PC-3 (cell line): ENCODE data around the gene LTB.

ENCODE experiments used
- EZH2phosphoT487 ChIP-seq: fragments of 300-600 bp; sonication (generic); IDR thresholded peaks from 2 replicates; pipeline ENCODE4 v1.6.1; 2018; ENCODE audit warnings: mild to moderate bottlenecking, antibody characterized with exemption, low read length, borderline replicate concordance
- TF ChIP-seq, protein P1 (sequence below): fragments of 300-600 bp; sonication (generic); conservative IDR thresholded peaks from 2 replicates; pipeline ENCODE4 v1.5.1; 2017; ENCODE audit warnings: antibody characterized with exemption, low read depth, mild to moderate bottlenecking, low read length

- TF ChIP-seq, protein P1, sequence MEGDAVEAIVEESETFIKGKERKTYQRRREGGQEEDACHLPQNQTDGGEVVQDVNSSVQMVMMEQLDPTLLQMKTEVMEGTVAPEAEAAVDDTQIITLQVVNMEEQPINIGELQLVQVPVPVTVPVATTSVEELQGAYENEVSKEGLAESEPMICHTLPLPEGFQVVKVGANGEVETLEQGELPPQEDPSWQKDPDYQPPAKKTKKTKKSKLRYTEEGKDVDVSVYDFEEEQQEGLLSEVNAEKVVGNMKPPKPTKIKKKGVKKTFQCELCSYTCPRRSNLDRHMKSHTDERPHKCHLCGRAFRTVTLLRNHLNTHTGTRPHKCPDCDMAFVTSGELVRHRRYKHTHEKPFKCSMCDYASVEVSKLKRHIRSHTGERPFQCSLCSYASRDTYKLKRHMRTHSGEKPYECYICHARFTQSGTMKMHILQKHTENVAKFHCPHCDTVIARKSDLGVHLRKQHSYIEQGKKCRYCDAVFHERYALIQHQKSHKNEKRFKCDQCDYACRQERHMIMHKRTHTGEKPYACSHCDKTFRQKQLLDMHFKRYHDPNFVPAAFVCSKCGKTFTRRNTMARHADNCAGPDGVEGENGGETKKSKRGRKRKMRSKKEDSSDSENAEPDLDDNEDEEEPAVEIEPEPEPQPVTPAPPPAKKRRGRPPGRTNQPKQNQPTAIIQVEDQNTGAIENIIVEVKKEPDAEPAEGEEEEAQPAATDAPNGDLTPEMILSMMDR = no peak
- no peak for TF ChIP-seq EZH2phosphoT487
These were observed 49.4 kb downstream of the LTB start for GRCh38 chr6:31532644-31533454.
